Measurements from ENCODE around the gene IL36RN. TPM values are rescaled to one million over a fixed set of nuclear protein-coding genes. Genes with fewer than 3 reads are reported as not detected.

IL36RN gene
- total and polyA plus RNA-seq, 9 donors: not detected

DNA sequence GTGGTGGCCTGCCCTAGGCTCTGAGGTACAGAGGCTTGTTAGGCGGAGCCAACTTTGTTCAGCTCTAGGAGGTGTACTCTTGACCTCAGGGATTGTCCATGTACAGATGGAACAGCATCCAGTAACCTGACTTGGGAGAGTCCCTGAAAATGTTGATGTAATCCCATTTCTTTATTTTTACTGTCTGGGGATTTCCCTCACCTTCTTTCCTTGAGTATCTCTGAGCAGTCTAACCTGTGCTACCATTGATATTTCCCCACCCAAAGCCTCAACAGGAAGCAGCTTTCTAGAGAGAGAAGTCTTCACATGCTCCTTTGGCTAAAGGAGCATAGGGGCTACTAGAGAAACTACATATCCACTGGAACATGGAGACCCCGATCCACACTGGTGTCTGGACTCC is 43.3 kb upstream of the IL36RN start:
- WGBS, 3 donors: 80 to 85% (median 83%) methylated on average over 2 of the region's 2 CpGs
- H3K4me3 ChIP-seq: no peak overlapping the region
- H3K9me3 ChIP-seq: no peaks in the 10 kb centered on the region
- no peak overlapping the region for H3K27ac ChIP-seq
- no peak for TF ChIP-seq EP300 (IDR thresholded peaks at IDR 0.05)
- TF ChIP-seq, protein P1, sequence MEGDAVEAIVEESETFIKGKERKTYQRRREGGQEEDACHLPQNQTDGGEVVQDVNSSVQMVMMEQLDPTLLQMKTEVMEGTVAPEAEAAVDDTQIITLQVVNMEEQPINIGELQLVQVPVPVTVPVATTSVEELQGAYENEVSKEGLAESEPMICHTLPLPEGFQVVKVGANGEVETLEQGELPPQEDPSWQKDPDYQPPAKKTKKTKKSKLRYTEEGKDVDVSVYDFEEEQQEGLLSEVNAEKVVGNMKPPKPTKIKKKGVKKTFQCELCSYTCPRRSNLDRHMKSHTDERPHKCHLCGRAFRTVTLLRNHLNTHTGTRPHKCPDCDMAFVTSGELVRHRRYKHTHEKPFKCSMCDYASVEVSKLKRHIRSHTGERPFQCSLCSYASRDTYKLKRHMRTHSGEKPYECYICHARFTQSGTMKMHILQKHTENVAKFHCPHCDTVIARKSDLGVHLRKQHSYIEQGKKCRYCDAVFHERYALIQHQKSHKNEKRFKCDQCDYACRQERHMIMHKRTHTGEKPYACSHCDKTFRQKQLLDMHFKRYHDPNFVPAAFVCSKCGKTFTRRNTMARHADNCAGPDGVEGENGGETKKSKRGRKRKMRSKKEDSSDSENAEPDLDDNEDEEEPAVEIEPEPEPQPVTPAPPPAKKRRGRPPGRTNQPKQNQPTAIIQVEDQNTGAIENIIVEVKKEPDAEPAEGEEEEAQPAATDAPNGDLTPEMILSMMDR (IDR thresholded peaks at IDR 0.05): no peak
- no peak for TF ChIP-seq POLR2A (IDR thresholded peaks at IDR 0.05)
- no peaks in the 10 kb centered on the region for H3K36me3 ChIP-seq
- intact Hi-C loops (cut with DNase I): no loop called here
- no peaks in the 10 kb centered on the region for H3K27me3 ChIP-seq
- no peak for DNase-seq
- H3K4me1 ChIP-seq (ENCODE audit: insufficient read depth): no peaks in the 10 kb centered on the region

GRCh38 chr2:113018509-113018908 is 40.5 kb upstream of the IL36RN start:
- no peaks in the 10 kb centered on the region for H3K36me3 ChIP-seq
- H3K27me3 ChIP-seq: no peaks in the 10 kb centered on the region
- intact Hi-C loops (cut with DNase I): no loop called here
- H3K9me3 ChIP-seq: no peaks in the 10 kb centered on the region
- no peak for DNase-seq
- no peak overlapping the region for H3K4me3 ChIP-seq
- 69 to 82% (median 74%) methylated on average over 3 of the region's 3 CpGs for WGBS, 3 donors
- TF ChIP-seq POLR2A (IDR thresholded peaks at IDR 0.05) (no peak), EP300 (IDR thresholded peaks at IDR 0.05) (no peak)
- TF ChIP-seq, protein P1 (IDR thresholded peaks at IDR 0.05): no peak
- H3K27ac ChIP-seq: no peak overlapping the region
- no peaks in the 10 kb centered on the region for H3K4me1 ChIP-seq (ENCODE audit: insufficient read depth)

DNA sequence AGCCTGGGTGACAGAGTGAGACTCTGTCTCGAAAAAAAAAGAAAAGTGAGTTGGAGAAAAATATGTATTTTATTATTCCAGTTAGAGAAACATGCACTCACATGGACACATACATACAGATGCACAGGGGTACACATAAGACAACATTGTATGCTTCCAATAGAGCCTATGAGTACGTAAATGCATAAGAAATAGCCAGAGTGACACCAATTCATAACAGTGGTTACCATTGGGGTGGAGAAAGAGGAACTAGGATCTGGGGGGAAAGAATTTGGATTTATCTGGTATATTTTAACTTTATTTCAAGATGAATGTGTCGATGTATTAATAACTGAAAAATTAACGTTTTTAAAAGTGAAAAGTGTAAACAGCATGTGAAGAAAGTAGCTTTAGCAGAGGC is 37.7 kb upstream of the IL36RN start:
- no peak overlapping the region for H3K4me3 ChIP-seq
- no peaks in the 10 kb centered on the region for H3K9me3 ChIP-seq
- intact Hi-C loops (cut with DNase I): no loop called here
- DNase-seq: no peak
- 42 to 66% (median 43%) methylated on average over 4 of the region's 4 CpGs for WGBS, 3 donors
- no peaks in the 10 kb centered on the region for H3K36me3 ChIP-seq
- no peaks in the 10 kb centered on the region for H3K27me3 ChIP-seq
- TF ChIP-seq POLR2A (IDR thresholded peaks at IDR 0.05): no peak
- TF ChIP-seq, protein P1 (IDR thresholded peaks at IDR 0.05): no peak
- TF ChIP-seq EP300 (IDR thresholded peaks at IDR 0.05): no peak
- no peak overlapping the region for H3K27ac ChIP-seq
- no peaks in the 10 kb centered on the region for H3K4me1 ChIP-seq (ENCODE audit: insufficient read depth)

- WGBS, 3 donors: 83 to 86% (median 85%) methylated on average over 2 of the region's 2 CpGs
- DNase-seq: no peak
- Histone ChIP-seq H3K4me1 (ENCODE audit: insufficient read depth) (no peaks in the 10 kb centered on the region), H3K27ac (no peak overlapping the region), H3K4me3 (no peak overlapping the region), H3K36me3 (no peaks in the 10 kb centered on the region), H3K27me3 (no peaks in the 10 kb centered on the region), H3K9me3 (no peaks in the 10 kb centered on the region)
- intact Hi-C loops (cut with DNase I): no loop called here
- TF ChIP-seq, protein P1 (IDR thresholded peaks at IDR 0.05): no peak
- TF ChIP-seq EP300 (IDR thresholded peaks at IDR 0.05) (no peak), POLR2A (IDR thresholded peaks at IDR 0.05) (no peak)
Observed at GRCh38 chr2:113024764-113025163, 34.2 kb upstream of the IL36RN start.

GRCh38 chr2:113025737-113026136 is 33.3 kb upstream of the IL36RN start:
- Histone ChIP-seq H3K27me3 (no peaks in the 10 kb centered on the region), H3K36me3 (no peaks in the 10 kb centered on the region), H3K27ac (no peak overlapping the region), H3K4me3 (no peak overlapping the region), H3K9me3 (no peaks in the 10 kb centered on the region), H3K4me1 (ENCODE audit: insufficient read depth) (no peaks in the 10 kb centered on the region)
- no peak for TF ChIP-seq POLR2A (IDR thresholded peaks at IDR 0.05)
- TF ChIP-seq, protein P1 (IDR thresholded peaks at IDR 0.05): no peak
- no peak for TF ChIP-seq EP300 (IDR thresholded peaks at IDR 0.05)
- intact Hi-C loops (cut with DNase I): no loop called here
- 48 to 56% (median 52%) methylated on average over 2 of the region's 2 CpGs for WGBS, 3 donors
- no peak for DNase-seq

All from ovary (tissue), 9 donors.